NCI-H446 treated with DMSO at 0.1 percent for 48 hours (cell line): ENCODE results near the gene IGHMBP2.

ENCODE experiments used
- DNase-seq: peaks from one replicate; lab custom pipeline; 2025; lab: John Stamatoyannopoulos, UW

Gene IGHMBP2

GRCh38 chr11:68927280-68928135 is 23.8 kb downstream of the IGHMBP2 start:
- no peak for DNase-seq

GRCh38 chr11:68928136-68928880 is 24.6 kb downstream of the IGHMBP2 start:
- DNase-seq = no peak

- no peak for DNase-seq
Observed at GRCh38 chr11:68929135-68929534, 25.4 kb downstream of the IGHMBP2 start.

- DNase-seq = no peak
Observed at GRCh38 chr11:68929706-68930570, 26.2 kb downstream of the IGHMBP2 start.

GRCh38 chr11:68930991-68931855 is 27.5 kb downstream of the IGHMBP2 start:
- no peak for DNase-seq

GRCh38 chr11:68931911-68932310 is 28.2 kb downstream of the IGHMBP2 start:
- DNase-seq = no peak

GRCh38 chr11:68932358-68932757 is 28.7 kb downstream of the IGHMBP2 start:
- DNase-seq = no peak

GRCh38 chr11:68932933-68933577 is 29.4 kb downstream of the IGHMBP2 start:
- DNase-seq = no peak

GRCh38 chr11:68933605-68934320 is 30.1 kb downstream of the IGHMBP2 start:
- no peak for DNase-seq

- DNase-seq = no peak
Observed at GRCh38 chr11:68934321-68934645, 30.6 kb downstream of the IGHMBP2 start.

GRCh38 chr11:68934666-68935065 is 31.0 kb downstream of the IGHMBP2 start:
- no peak for DNase-seq

- DNase-seq = no peak
Observed at GRCh38 chr11:68935066-68935465, 31.4 kb downstream of the IGHMBP2 start.

- no peak for DNase-seq
Observed at GRCh38 chr11:68935516-68936357, 32.0 kb downstream of the IGHMBP2 start.

- DNase-seq = no peak
Observed at GRCh38 chr11:68936358-68936636, 32.6 kb downstream of the IGHMBP2 start.

- no peak for DNase-seq
Observed at GRCh38 chr11:68936676-68937620, 33.3 kb downstream of the IGHMBP2 start.

- DNase-seq = no peak
Observed at GRCh38 chr11:68938088-68938487, 34.4 kb downstream of the IGHMBP2 start.

- no peak for DNase-seq
Observed at GRCh38 chr11:68938816-68939582, 35.3 kb downstream of the IGHMBP2 start.
